Globus pallidus (tissue), 1 donor: ENCODE results near the gene EPHA4.

Source experiments
- DNase-seq: peaks from one replicate; pipeline ENCODE4 v3.0.0-alpha.2; 2015; ENCODE audit warnings: low spot score

Gene EPHA4

GRCh38 chr2:221392228-221392881, 179.7 kb downstream of the EPHA4 start:
- DNase-seq, result no peak

- DNase-seq, result no peak
Observed at GRCh38 chr2:221390878-221391277, 181.2 kb downstream of the EPHA4 start.

DNA sequence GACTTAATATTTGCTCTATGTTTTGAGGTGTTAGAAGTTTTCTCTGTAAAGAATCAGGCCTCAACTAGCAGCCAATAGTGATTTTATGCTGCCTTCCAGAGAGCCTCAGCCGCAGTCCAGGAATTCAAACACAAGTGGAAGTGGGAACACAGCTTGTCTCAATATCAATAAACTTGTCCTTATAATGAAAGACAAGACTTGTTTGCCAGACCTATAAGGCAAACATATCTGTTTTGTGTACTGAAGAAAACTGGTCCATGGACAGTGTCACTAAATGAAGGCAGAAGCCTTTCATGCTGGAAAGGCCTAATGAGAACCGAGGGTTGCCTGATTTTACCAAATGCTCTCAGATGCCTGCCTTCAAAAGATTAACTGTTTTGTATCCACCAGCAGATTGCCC, 182.2 kb downstream of the EPHA4 start:
- no peak for DNase-seq

DNA sequence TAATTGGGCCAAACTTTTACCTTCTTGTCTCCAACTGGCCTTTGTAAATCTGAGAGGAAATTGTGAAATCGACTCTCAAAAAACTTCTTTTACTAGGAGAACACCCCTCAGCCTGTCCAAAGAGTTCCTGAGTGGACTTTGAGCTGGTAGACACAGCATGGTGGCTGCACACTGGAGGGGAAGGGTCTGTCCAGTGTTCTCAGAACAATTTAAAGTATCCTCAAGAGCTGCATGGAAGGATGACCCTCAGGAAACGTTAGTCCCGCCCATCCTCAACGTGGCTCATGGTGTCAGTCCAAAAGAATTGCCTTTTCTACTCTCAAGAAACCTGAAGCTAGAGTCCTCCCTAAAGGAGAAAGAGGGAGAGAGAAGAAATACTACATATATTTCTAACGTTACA, 182.7 kb downstream of the EPHA4 start:
- DNase-seq, result no peak

- DNase-seq, result no peak
Observed at GRCh38 chr2:221388891-221389290, 183.2 kb downstream of the EPHA4 start.

GRCh38 chr2:221385716-221386115, 186.4 kb downstream of the EPHA4 start:
- no peak for DNase-seq

GRCh38 chr2:221381928-221382488, 190.1 kb downstream of the EPHA4 start:
- no peak for DNase-seq

- no peak for DNase-seq
Observed at GRCh38 chr2:221380686-221381085, 191.4 kb downstream of the EPHA4 start.

GRCh38 chr2:221380062-221380461, 192.0 kb downstream of the EPHA4 start:
- no peak for DNase-seq

DNA sequence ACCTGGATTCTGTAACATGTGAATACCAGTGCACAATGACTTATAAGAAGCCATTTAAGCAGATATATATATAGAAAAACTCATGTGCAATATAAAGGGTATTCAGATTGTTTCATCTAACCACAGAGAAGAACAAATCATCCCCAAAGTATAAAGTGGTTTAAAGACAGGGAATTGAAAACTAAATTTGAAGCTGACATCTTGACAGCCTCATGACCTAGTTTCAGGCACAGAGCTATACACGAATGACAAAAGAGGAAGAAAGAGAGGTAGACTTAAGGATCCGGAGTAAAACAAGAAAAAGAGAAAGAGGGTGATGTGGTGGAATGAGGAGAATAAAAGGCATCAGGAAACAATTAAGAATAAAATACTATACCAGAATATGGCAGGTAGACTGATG, 194.5 kb downstream of the EPHA4 start:
- DNase-seq, result no peak

- DNase-seq, result no peak
Observed at GRCh38 chr2:221377066-221377465, 195.0 kb downstream of the EPHA4 start.

GRCh38 chr2:221374234-221374633, 197.9 kb downstream of the EPHA4 start:
- DNase-seq, result no peak

GRCh38 chr2:221372907-221373306, 199.2 kb downstream of the EPHA4 start:
- no peak for DNase-seq

GRCh38 chr2:221372159-221372884, 199.8 kb downstream of the EPHA4 start:
- no peak for DNase-seq

DNA sequence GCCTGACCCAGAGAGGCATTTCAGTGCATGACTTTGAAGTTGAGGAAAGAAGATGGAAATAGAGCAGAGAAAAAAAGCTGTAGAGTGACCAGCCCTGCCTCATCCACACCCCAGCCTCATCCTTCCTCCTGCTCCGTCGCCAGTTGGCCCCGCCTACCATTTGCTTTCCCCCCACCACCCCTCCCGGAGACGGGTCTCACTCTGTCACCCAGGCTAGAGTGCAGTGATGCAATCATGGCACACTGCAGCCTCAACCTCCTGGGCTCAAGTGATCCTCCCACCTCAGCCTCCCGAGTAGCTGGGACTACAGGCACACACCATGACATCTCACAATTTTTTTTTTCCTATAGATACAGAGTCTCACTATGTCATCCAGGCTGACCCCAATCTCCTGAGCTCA, 200.8 kb downstream of the EPHA4 start:
- DNase-seq, result no peak

GRCh38 chr2:221370857-221371211, 201.3 kb downstream of the EPHA4 start:
- no peak for DNase-seq

DNA sequence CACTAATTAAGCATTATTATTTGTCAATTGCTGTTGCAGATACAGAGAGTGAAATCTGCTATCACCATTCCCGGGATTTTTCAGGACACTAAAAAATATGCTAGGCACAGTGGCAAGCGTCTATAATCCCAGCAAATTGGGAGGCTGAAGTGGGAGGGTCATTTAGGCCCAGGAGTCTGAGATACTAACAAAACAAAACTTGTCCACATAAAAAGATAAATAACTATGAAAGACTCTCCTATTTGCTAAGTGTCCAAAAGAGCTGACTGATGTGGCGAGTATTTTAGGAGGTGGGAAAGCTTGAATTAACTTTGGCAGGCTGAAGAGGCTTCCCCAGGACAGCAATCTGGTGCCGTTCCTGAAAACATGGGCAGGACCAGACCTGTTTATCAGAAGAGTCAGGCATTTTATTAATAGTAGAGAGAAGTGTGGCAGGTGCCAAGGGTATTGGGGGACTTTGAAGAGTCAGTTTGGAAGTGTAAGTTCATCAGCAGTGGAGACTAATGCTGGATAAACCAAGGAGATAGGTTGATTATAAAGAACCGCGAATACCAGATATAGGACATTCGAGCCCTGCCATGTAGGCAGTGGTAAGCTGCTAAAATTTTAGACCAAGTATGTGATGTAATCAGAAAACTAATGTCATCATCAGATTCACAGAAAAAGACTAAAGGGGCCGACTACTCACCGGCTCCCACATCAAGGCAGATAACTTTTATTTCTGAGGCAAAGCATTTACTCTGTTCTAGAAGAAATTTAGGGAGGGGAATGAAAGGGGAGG, 201.8 kb downstream of the EPHA4 start:
- no peak for DNase-seq
